GM19467 (cell line): ENCODE data around the gene HMCES.

Source experiments
- ATAC-seq: cut with Tn5 transposase; IDR thresholded peaks from one replicate; pipeline ENCODE4 v1.9.1; 2021; ENCODE audit warnings: mild to moderate bottlenecking, moderate library complexity; ENCODE audit not compliant: unreplicated experiment

The HMCES gene

GRCh38 chr3:129304146-129304961 lies 25.7 kb downstream of the HMCES start:
- no peak for ATAC-seq

- no peak for ATAC-seq
These were observed 26.2 kb downstream of the HMCES start for GRCh38 chr3:129304962-129305222.

- no peak for ATAC-seq
These were observed 27.0 kb downstream of the HMCES start for GRCh38 chr3:129305592-129306091.

GRCh38 chr3:129308636-129309035 lies 30.0 kb downstream of the HMCES start:
- ATAC-seq: no peak

GRCh38 chr3:129310111-129311011 lies 31.7 kb downstream of the HMCES start:
- ATAC-seq: no peak

GRCh38 chr3:129311054-129311902 lies 32.6 kb downstream of the HMCES start:
- no peak for ATAC-seq

- no peak for ATAC-seq
These were observed 33.5 kb downstream of the HMCES start for GRCh38 chr3:129312021-129312639.

GRCh38 chr3:129312671-129313414 lies 34.2 kb downstream of the HMCES start:
- ATAC-seq: no peak

- no peak for ATAC-seq
These were observed 34.7 kb downstream of the HMCES start for GRCh38 chr3:129313415-129313664.

GRCh38 chr3:129313665-129314385 lies 35.2 kb downstream of the HMCES start:
- no peak for ATAC-seq

GRCh38 chr3:129314386-129315222 lies 35.9 kb downstream of the HMCES start:
- no peak for ATAC-seq

- ATAC-seq: no peak
These were observed 36.7 kb downstream of the HMCES start for GRCh38 chr3:129315223-129315997.

- ATAC-seq: no peak
These were observed 37.3 kb downstream of the HMCES start for GRCh38 chr3:129315998-129316247.

GRCh38 chr3:129316248-129317013 lies 37.8 kb downstream of the HMCES start:
- no peak for ATAC-seq

- ATAC-seq: no peak
These were observed 38.5 kb downstream of the HMCES start for GRCh38 chr3:129317014-129317771.

- ATAC-seq: no peak
These were observed 39.2 kb downstream of the HMCES start for GRCh38 chr3:129317848-129318247.

GRCh38 chr3:129318921-129319320 lies 40.3 kb downstream of the HMCES start:
- ATAC-seq: no peak
